Endothelial cell of umbilical vein (primary cell): ENCODE data around the gene ZNF213. TPM values are rescaled to one million over a fixed set of nuclear protein-coding genes. Genes with fewer than 3 reads are reported as not detected.
A peak's percentile ranks its signal among the peaks of the same experiment; 100 is the strongest.

Experiments
- BruUV-seq: library from RNA; stranded (reverse); fragments of 400-500 nt; replicated peaks from 2 replicates; lab custom pipeline; 2021; lab: Mats Ljungman, UMichigan
- CTCF ChIA-PET: fragments of 300-600, 350-600 bp; sonication (Branson Sonifier 250); formaldehyde crosslinking; loops from one replicate; lab custom pipeline; 2021; ENCODE audit warnings: antibody characterized with exemption, inconsistent platforms; lab: Charles Lee
- POLR2A ChIA-PET: fragments of 300-600, 350-600 bp; sonication (Branson Sonifier 250); formaldehyde crosslinking; loops from one replicate; lab custom pipeline; 2021; ENCODE audit warnings: antibody characterized with exemption, inconsistent platforms; lab: Charles Lee
- DNase-seq: peaks from one replicate; pipeline ENCODE4 v3.0.0-alpha.2; 2011; ENCODE audit warnings: low read depth, low spot score
- FAIRE-seq: peaks from 2 replicates; lab custom pipeline; 2011; peaks lifted over from hg19 to GRCh38; lab: Jason Lieb, UNC
- H2AFZ ChIP-seq: 2 replicates; pipeline ENCODE4 v1.6.0; 2012; ENCODE audit warnings: low read depth, low read length, control low read depth, inconsistent platforms
- H3K27ac ChIP-seq: 2 replicates; pipeline ENCODE4 v1.5.1; 2011; ENCODE audit warnings: low read depth, mild to moderate bottlenecking, control low read depth, low read length, moderate library complexity; ENCODE audit not compliant: insufficient read depth
- H3K27me3 ChIP-seq, 2 experiments: 2 replicates each; pipeline versions ENCODE4 v1.6.0 to v1.6.1; 2011; ENCODE audit warnings: low read length in 2 of 2, mixed read lengths in 1 of 2; ENCODE audit not compliant: control insufficient read depth in 2 of 2, insufficient read depth in 2 of 2
- H3K36me3 ChIP-seq, 2 experiments: 2 replicates in 1 of 2; 3 replicates in 1 of 2; pipeline ENCODE4 v1.5.1; 2011; ENCODE audit warnings: low read length in 2 of 2, mild to moderate bottlenecking in 1 of 2, moderate library complexity in 1 of 2; ENCODE audit not compliant: control insufficient read depth in 2 of 2, insufficient read depth in 2 of 2; ENCODE audit errors: extremely low read depth in 1 of 2
- H3K4me1 ChIP-seq: 3 replicates; pipeline ENCODE4 v1.5.1; 2011; ENCODE audit warnings: mild to moderate bottlenecking, low read length; ENCODE audit not compliant: control insufficient read depth, insufficient read depth; ENCODE audit errors: extremely low read depth
- H3K4me2 ChIP-seq: 2 replicates; pipeline ENCODE4 v1.6.1; 2011; ENCODE audit warnings: low read length, control low read depth, mixed read lengths; ENCODE audit not compliant: insufficient read depth
- H3K4me3 ChIP-seq, 3 experiments: fragments of 200-600 bp in 1 of 3; sonication (generic), shearing (Covaris generic) in 1 of 3; replicated peaks in 1 of 3; 2 replicates each; pipeline ENCODE4 v1.5.1; 2011 to 2016; ENCODE audit warnings: control low read depth in 3 of 3, low read length in 3 of 3, mild to moderate bottlenecking in 2 of 3, inconsistent platforms in 1 of 3, low read depth in 1 of 3, moderate library complexity in 1 of 3; ENCODE audit not compliant: insufficient read depth in 1 of 3
- H3K79me2 ChIP-seq: 2 replicates; pipeline ENCODE4 v1.6.0; 2012; ENCODE audit warnings: low read length, inconsistent platforms; ENCODE audit not compliant: control insufficient read depth, insufficient read depth
- H3K9ac ChIP-seq: replicated peaks from 2 replicates; pipeline ENCODE3; 2011; ENCODE audit warnings: low read length, control low read depth; ENCODE audit not compliant: insufficient read depth; ENCODE audit errors: extremely low read depth
- H3K9me1 ChIP-seq: replicated peaks from 3 replicates; pipeline ENCODE4 v1.6.0; 2011; ENCODE audit warnings: mild to moderate bottlenecking, low read length; ENCODE audit not compliant: control insufficient read depth, insufficient read depth; ENCODE audit errors: extremely low read depth
- H3K9me3 ChIP-seq: replicated peaks from 2 replicates; pipeline ENCODE4 v1.5.1; 2012; ENCODE audit warnings: low read length, inconsistent platforms; ENCODE audit not compliant: control insufficient read depth, insufficient read depth
- H4K20me1 ChIP-seq: replicated peaks from 2 replicates; pipeline ENCODE3; 2011; ENCODE audit warnings: mild to moderate bottlenecking, low read length; ENCODE audit not compliant: control insufficient read depth, insufficient read depth; ENCODE audit errors: extremely low read depth
- EZH2 ChIP-seq: IDR thresholded peaks from 2 replicates; pipeline ENCODE4 v1.6.1; 2012; ENCODE audit warnings: borderline replicate concordance, low read depth, mild to moderate bottlenecking, moderate library complexity, low read length, inconsistent platforms; ENCODE audit not compliant: severe bottlenecking
- FOS ChIP-seq: IDR thresholded peaks from 2 replicates; pipeline ENCODE4 v1.6.1; 2011; ENCODE audit warnings: mild to moderate bottlenecking, low read length, moderate library complexity, borderline replicate concordance; ENCODE audit not compliant: insufficient read depth
- GATA2 ChIP-seq: IDR thresholded peaks from 2 replicates; pipeline ENCODE4 v1.7.0; 2011; ENCODE audit warnings: low read depth, mild to moderate bottlenecking, moderate library complexity, mixed read lengths, low read length; ENCODE audit not compliant: insufficient read length, insufficient read depth
- JUN ChIP-seq: IDR thresholded peaks from 2 replicates; pipeline ENCODE4 v1.6.1; 2011; ENCODE audit warnings: borderline replicate concordance, low read depth; ENCODE audit not compliant: insufficient read length, insufficient read depth
- MAX ChIP-seq: IDR thresholded peaks from 2 replicates; pipeline ENCODE4 v1.6.1; 2011; ENCODE audit not compliant: insufficient read depth, insufficient read length
- MYC ChIP-seq: IDR thresholded peaks from one replicate; pipeline ENCODE4 v1.6.1; 2011; ENCODE audit warnings: mild to moderate bottlenecking, low read depth, low read length
- POLR2A ChIP-seq: IDR thresholded peaks from 2 replicates; pipeline ENCODE4 v1.6.1; 2012; ENCODE audit warnings: low read depth, mild to moderate bottlenecking, control low read depth, low read length
- POLR2AphosphoS5 ChIP-seq: IDR thresholded peaks from 2 replicates; pipeline ENCODE4 v1.6.1; 2012; ENCODE audit warnings: low read depth, mild to moderate bottlenecking, control low read depth, low read length, moderate library complexity; ENCODE audit not compliant: insufficient read depth
- dilution Hi-C: fragments of 300-500 bp; cut with MboI; formaldehyde crosslinking; loops from one replicate; pipeline ENCODE4 v1.15.0; 2019; ENCODE audit warnings: low sequenced_read_pairs; ENCODE audit not compliant: extremely low pct_ligation_motif_present
- intact Hi-C: fragments of 100-400 bp; cut with micrococcal nuclease; formaldehyde crosslinking; loops from one replicate; pipeline ENCODE4 v1.10.0; 2022
- polyA plus RNA-seq, 4 experiments: library from polyadenylated mRNA; depleted of rRNA in 3 of 4; stranded (reverse) in 3 of 4; unstranded in 1 of 4; fragments of >200 nt; gene quantifications; 2 replicates each; pipeline versions ENCODE4 v1.2.1 to v1.2.3, GENCODE V29; 2011 to 2012; ENCODE audit warnings: missing spikeins in 1 of 4
- total RNA-seq: library from RNA; stranded (reverse); gene quantifications from 2 replicates; pipeline ENCODE4 v1.2.3, GENCODE V29; 2021
- TF ChIP-seq, protein P1 (sequence below), 2 donors: IDR thresholded peaks; 1 replicate in 1 of 2; 2 replicates in 1 of 2; pipeline ENCODE4 v1.5.1; 2011; ENCODE audit warnings: low read length in 2 of 2, mild to moderate bottlenecking in 2 of 2, moderate library complexity in 2 of 2, control low read depth in 1 of 2, inconsistent platforms in 1 of 2, low read depth in 1 of 2; ENCODE audit not compliant: insufficient read depth in 1 of 2; ENCODE audit errors: extremely low read depth in 1 of 2

ZNF213 gene
- total and polyA plus RNA-seq, 2 donors (not counting 3 experiments of a cell fraction or from before 2014, with no cell fraction given), result 2.0 to 9.8 TPM

- Histone ChIP-seq H3K27me3 (peaks cover 27 to 31% of the 10 kb centered on the region in 2 experiments), H3K79me2 (no peaks in the 10 kb centered on the region), H2AFZ (peak overlapping the region; percentile 33), H4K20me1 (no peaks in the 10 kb centered on the region), H3K36me3 (no peaks in the 10 kb centered on the region), H3K4me1 (peaks cover 22% of the 10 kb centered on the region), H3K4me3 (no peak overlapping the region), H3K4me2 (peak overlapping the region; percentile 43), H3K9ac (no peak overlapping the region), H3K9me3 (no peaks in the 10 kb centered on the region), H3K9me1 (no peaks in the 10 kb centered on the region), H3K27ac (no peak overlapping the region)
- intact Hi-C loops (loop anchor here (1.0 kb wide), 1 partner anchor 22 kb away; no protein-coding TSS in a partner anchor), dilution Hi-C loops (no loop called here)
- no peak for DNase-seq
- ChIA-PET POLR2A (no interaction called here), CTCF (interaction anchor here (0.8 to 1.6 kb wide), 3 partner anchors 9 to 24 kb away, joined by 3 to 4 read pairs (median 4); no protein-coding TSS in a partner anchor)
- peak; percentile 55 for FAIRE-seq
- BruUV-seq, result no TSS peak
- TF ChIP-seq, protein P1, sequence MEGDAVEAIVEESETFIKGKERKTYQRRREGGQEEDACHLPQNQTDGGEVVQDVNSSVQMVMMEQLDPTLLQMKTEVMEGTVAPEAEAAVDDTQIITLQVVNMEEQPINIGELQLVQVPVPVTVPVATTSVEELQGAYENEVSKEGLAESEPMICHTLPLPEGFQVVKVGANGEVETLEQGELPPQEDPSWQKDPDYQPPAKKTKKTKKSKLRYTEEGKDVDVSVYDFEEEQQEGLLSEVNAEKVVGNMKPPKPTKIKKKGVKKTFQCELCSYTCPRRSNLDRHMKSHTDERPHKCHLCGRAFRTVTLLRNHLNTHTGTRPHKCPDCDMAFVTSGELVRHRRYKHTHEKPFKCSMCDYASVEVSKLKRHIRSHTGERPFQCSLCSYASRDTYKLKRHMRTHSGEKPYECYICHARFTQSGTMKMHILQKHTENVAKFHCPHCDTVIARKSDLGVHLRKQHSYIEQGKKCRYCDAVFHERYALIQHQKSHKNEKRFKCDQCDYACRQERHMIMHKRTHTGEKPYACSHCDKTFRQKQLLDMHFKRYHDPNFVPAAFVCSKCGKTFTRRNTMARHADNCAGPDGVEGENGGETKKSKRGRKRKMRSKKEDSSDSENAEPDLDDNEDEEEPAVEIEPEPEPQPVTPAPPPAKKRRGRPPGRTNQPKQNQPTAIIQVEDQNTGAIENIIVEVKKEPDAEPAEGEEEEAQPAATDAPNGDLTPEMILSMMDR (IDR thresholded peaks at IDR 0.05; ENCODE audit: extremely low read depth in 1 of 2, insufficient read depth in 1 of 2, low read depth in 1 of 2, low read length in 2 of 2), result peak; percentile 54 to 55
- TF ChIP-seq EZH2, result no peak
These were observed 39.2 kb downstream of the ZNF213 start for GRCh38 chr16:3173892-3174617.

DNA sequence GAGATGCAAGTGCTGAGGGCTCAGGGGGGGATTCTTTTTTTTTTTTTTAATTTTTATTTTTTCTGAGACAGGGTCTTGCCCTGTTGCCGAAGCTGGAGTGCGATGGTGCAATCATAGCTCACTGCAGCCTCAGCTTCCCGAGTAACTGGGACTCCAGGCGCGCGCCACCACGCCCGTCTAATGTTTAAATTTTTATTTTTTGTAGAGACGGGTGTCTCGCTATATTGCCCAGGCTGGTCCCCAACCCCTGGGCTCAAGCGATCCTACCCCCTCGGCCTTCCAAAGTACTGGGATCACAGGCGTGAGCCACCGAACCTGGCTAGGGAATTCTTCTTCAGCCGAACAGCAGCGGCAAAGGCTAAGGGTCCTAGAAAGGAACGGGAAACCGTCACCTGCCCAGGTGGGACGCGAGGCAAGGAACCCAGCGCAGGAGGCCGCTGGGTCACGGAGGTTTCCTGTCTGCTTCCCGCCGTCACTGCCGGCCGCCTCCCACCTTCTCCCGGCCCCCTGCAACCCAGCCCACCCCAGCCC is 39.9 kb downstream of the ZNF213 start:
- no TSS peak for BruUV-seq
- peak overlapping the region; percentile 22 for H3K4me2 ChIP-seq
- H3K4me3 ChIP-seq, result no peak overlapping the region
- H3K27ac ChIP-seq, result no peak overlapping the region
- no peaks in the 10 kb centered on the region for H4K20me1 ChIP-seq
- FAIRE-seq (no peak), DNase-seq (no peak)
- dilution Hi-C loops, result no loop called here
- peaks cover 26 to 27% of the 10 kb centered on the region in 2 experiments for H3K27me3 ChIP-seq
- H2AFZ ChIP-seq, result no peak overlapping the region
- no peaks in the 10 kb centered on the region for H3K36me3 ChIP-seq
- H3K9ac ChIP-seq, result no peak overlapping the region
- H3K4me1 ChIP-seq, result peaks cover 22% of the 10 kb centered on the region
- ChIA-PET CTCF (interaction anchor here (1.0 to 1.6 kb wide), 2 partner anchors 16 to 24 kb away, joined by 4 read pairs; no protein-coding TSS in a partner anchor), POLR2A (no interaction called here)
- H3K9me1 ChIP-seq, result no peaks in the 10 kb centered on the region
- intact Hi-C loops, result loop anchor here (1.0 kb wide), 1 partner anchor 22 kb away; no protein-coding TSS in a partner anchor
- no peak for TF ChIP-seq JUN
- no peak for TF ChIP-seq MYC
- TF ChIP-seq POLR2AphosphoS5, result no peak
- no peak for TF ChIP-seq FOS
- no peak for TF ChIP-seq EZH2
- TF ChIP-seq MAX, result no peak
- no peak for TF ChIP-seq POLR2A
- TF ChIP-seq, protein P1 (IDR thresholded peaks at IDR 0.05; ENCODE audit: extremely low read depth in 1 of 2, insufficient read depth in 1 of 2, low read depth in 1 of 2, low read length in 2 of 2), result no peak
- TF ChIP-seq GATA2, result no peak
- no peaks in the 10 kb centered on the region for H3K79me2 ChIP-seq
- no peaks in the 10 kb centered on the region for H3K9me3 ChIP-seq
